IPS DF 4.7 (cell line): ENCODE results near the gene TCHP.
A peak's percentile ranks its signal among the peaks of the same experiment; 100 is the strongest.

Experiments used
- DNase-seq: peaks from one replicate; pipeline ENCODE4 v3.0.0-alpha.2; 2013; ENCODE audit warnings: low spot score; ENCODE audit errors: extremely low read depth

TCHP gene

GRCh38 chr12:109931143-109931542, 31.1 kb downstream of the TCHP start:
- no peak for DNase-seq

- no peak for DNase-seq
Measured at GRCh38 chr12:109932878-109933503, 32.9 kb downstream of the TCHP start.

GRCh38 chr12:109934026-109934425, 34.0 kb downstream of the TCHP start:
- no peak for DNase-seq

- no peak for DNase-seq
Measured at GRCh38 chr12:109937371-109937770, 37.3 kb downstream of the TCHP start.

GRCh38 chr12:109938947-109939346, 38.9 kb downstream of the TCHP start:
- no peak for DNase-seq

DNA sequence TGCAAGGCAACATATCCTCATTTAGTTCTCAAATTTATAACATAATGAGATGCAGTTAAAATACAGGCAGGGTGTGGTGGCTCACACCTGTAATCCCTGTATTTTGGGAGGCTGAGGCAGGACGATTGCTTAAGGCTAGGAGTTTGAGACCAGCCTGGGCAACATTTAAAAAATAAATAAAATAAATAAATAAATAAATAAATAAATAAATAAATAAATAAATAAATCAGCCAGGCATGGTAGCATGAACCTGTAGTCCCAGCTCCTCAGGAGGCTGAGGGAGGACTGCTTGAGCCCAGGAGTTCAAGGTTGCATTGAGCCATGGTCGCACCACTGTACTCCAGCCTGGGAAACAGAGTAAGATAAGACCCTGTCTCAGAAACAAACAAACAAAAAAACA, 39.4 kb downstream of the TCHP start:
- no peak for DNase-seq

DNA sequence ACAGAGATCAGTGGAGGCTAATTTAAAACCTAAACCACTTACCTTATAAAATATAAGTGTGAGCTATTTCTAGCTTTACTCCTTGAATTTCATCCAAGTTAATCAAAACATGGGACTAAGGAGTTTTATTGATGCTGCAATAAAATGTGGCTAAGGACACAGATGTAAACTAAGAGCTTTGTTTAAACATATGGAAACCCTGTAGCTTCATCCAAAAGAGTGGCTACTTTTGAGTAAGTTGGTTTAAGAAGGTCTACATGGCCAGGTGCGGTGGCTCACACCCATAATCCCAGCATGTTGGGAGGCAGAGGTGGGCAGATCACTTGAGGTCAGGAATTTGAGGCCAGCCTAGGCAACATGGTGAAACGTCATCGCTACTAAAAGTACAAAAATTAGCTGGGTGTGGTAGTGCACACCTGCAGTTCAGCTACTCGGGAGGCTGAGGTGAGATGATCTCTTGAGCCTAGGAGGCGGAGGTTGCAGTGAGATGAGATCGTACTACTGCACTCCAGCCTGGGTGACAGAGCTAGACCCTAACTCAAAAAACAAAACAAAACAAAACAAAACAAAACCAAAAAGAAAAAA, 40.4 kb downstream of the TCHP start:
- no peak for DNase-seq

GRCh38 chr12:109943811-109944210, 43.7 kb downstream of the TCHP start:
- no peak for DNase-seq

- DNase-seq, result peak; percentile 86
Measured at GRCh38 chr12:109944561-109945359, 44.7 kb downstream of the TCHP start.

DNA sequence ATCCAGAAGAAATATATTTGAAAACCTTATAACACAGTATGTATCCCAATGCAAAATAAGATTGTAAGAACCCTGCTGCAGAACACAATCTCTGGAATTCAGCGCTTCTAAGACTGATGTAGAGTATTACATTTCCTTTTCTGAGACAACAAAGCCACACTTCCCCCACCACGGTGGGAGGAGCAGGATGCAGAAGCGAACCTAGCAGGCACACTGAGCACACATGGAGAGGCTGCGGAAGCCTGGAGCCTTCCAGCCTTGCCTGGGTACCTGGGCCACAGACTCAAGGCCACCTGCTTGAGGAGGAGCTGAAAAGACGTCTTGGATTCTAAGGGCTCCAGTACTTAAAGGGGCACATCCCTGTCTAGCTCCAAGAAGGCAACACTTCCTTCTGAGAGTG, 46.4 kb downstream of the TCHP start:
- peak; percentile 58 for DNase-seq

DNA sequence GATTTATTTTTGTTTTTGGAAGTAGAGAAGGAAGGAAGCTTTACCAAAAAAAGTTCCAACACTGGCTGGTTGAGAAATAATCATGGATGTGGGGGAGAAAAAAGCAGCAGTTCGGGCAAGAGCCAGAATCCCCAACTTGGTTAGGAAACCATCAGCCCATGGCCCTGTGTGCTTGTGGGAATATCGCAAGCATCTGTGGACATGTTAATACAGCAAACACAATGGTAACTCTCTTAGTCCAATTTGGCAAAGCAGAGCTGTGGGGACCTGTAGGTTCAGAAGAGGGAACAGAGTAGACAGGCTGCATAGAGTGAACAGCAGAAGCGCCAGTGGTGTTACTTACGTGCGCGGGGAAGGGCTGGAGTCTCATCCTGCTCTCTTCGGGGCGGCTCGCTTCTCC, 46.8 kb downstream of the TCHP start:
- DNase-seq, result no peak

DNA sequence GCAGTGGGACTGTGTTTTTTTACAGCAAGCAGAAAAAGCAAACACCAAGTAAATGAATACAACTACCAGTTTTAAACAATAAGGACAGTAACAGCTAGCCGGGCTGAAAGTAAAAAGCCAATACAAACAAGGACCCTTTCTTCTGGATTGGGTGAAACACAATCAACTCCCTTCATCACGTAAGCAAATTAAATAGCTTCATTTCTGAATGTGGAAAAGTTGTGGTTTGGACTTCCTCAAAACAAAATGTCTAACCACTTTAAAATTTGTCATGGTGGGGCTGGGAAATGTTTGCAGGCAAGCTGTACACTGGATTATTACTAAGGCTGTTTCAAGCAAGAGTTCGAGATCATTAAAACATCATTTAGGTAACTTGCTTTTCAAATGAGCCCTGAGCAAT, 47.4 kb downstream of the TCHP start:
- no peak for DNase-seq

DNA sequence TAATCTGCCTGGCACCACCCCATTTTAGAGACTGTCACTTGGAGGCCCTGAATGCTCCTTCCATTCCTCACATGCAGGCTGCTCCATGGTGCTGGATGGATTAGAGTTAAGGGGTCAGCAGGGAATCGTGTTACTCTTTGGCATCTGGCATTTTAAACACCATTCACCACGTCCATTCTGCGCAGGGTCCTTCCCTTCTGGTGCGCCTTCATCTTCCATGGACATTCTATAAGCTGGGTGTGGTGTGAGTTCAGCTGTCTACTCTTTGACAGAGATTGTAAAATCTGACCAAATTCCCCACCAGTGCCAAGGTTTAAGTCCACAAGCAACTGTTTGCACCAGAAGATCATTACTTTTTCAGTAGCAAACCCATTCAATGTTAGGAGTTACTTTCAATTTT, 48.3 kb downstream of the TCHP start:
- DNase-seq, result no peak

DNA sequence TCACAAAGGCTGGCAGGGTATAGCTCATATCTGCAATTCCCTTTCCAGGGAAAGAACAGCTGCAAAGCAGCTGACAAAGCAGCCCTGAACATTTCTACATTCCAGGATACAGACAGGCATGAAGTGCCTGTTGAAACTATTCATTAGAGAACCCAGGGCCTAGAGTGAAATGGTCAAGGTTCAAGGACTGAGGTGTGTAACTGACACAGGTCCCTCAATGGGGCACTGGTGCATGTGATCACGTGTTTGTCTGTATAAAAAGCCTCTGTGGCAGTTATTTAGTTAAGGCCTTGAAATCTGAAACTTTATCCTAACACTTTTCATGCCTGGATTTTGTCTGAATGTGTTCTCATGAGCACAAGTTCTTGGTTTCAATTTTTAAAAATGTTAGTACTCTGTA, 49.0 kb downstream of the TCHP start:
- DNase-seq, result no peak

GRCh38 chr12:109950625-109951024, 50.6 kb downstream of the TCHP start:
- no peak for DNase-seq

- DNase-seq, result no peak
Measured at GRCh38 chr12:109951136-109951535, 51.1 kb downstream of the TCHP start.

DNA sequence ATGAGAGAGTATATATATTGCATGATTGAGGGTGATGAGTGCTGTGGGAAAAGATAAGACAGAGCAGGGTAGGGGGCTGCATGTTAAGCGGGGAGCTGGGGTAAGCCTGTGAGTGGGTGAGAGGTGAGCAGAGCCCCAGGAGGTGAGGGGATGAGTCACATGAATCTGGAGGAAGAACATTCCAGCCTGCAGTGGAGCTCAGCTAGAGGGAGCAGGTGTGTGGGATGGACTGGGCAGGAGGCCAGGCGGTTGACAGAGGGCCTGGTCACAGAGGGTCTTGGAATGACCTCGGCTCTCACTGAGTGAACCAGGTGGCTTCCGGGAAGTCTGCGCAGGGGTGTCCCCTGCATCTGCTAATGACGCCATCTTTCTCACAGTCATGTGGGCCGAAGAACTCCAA, 51.7 kb downstream of the TCHP start:
- DNase-seq, result no peak

DNA sequence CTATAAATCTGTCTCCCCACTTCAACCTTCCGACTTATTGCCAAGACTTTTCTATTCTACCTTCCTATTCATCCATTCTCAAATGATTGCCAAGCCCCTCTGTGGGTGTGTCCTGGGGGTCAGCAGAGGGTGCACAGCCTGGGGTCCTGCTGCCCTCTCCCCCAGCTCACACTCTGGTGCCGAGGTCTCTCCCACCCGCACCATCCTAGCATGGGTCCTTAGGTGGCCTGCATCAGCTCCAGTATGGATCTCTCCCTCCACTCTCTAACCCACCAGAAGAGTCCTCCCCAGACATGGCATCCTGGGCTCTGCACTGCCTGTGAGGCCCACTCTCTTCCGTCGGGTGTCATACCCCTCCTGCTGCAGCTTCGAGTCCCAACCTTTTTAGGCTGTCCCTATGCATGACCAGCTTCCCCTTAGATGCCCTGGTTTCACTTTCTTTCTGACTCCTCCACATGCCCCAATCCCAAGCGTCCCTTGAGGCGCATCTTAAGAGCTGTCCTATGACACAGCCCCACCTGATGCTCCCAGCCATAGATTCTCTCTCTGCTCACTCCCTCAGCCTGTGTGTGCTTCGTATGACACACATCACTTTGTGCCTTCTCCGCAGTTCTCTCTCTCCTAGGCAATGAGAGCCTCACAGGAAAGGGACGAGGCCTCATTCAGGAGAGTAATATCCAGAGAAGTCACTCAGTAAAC, 52.2 kb downstream of the TCHP start:
- no peak for DNase-seq

- no peak for DNase-seq
Measured at GRCh38 chr12:109952873-109953272, 52.8 kb downstream of the TCHP start.

DNA sequence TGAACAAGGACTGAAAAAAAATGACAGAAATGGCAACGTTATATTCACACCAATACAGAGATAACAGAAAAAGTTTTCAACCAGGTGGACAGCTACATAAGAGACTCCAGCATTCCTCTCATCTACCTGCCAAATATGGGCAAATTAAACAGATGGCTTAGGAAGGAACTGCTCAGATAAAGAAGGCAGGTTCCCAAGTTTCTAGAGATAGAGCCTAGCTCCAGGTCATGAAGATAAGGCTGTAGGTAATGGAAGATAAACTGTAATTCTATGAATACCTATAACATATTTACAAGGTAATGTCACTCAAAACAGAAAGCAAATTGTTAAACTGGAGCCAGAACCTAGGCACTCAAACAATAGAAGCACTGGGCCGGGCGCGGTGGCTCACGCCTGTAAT, 53.6 kb downstream of the TCHP start:
- DNase-seq, result no peak

GRCh38 chr12:109958374-109958773, 58.3 kb downstream of the TCHP start:
- DNase-seq, result no peak

- no peak for DNase-seq
Measured at GRCh38 chr12:109959411-109960093, 59.5 kb downstream of the TCHP start.
